HepG2 (cell line): ENCODE data around the gene SLC2A6. TPM values are rescaled to one million over a fixed set of nuclear protein-coding genes. Genes with fewer than 3 reads are reported as not detected.
A peak's percentile ranks its signal among the peaks of the same experiment; 100 is the strongest.

ENCODE experiments used
- BRD4 ChIP-seq: sonication (generic); formaldehyde crosslinking; IDR thresholded peaks from 2 replicates; pipeline ENCODE4 v1.4.0; 2020; ENCODE audit warnings: missing genetic modification reagents
- DMAP1 ChIP-seq: IDR thresholded peaks from 2 replicates; pipeline ENCODE4 v1.6.1; 2016
- DNMT3B ChIP-seq: conservative IDR thresholded peaks from 2 replicates; pipeline ENCODE4 v1.6.1; 2016; ENCODE audit warnings: missing biosample characterization, control low read depth
- EED ChIP-seq: sonication (generic); formaldehyde crosslinking; IDR thresholded peaks from 2 replicates; pipeline ENCODE4 v1.5.0; 2020; ENCODE audit warnings: mild to moderate bottlenecking, missing genetic modification reagents
- FOXP1 ChIP-seq, 2 experiments: fragments of 450-650 bp in 1 of 2; IDR thresholded peaks; 2 replicates each; pipeline ENCODE4 v1.6.1; 2017 to 2018; ENCODE audit warnings: antibody characterized with exemption in 1 of 2
- HDAC2 ChIP-seq: sonication (generic); formaldehyde crosslinking; IDR thresholded peaks from 2 replicates; pipeline ENCODE4 v1.4.0; 2020; ENCODE audit warnings: missing genetic modification reagents
- HNF4A ChIP-seq: sonication (generic); formaldehyde crosslinking; IDR thresholded peaks from 2 replicates; pipeline ENCODE4 v1.4.0; 2020; ENCODE audit warnings: missing genetic modification reagents
- HNRNPK ChIP-seq: fragments of 200-400 bp; formaldehyde crosslinking; IDR thresholded peaks from 2 replicates; pipeline ENCODE4 v1.6.1; 2018; ENCODE audit warnings: low read length, low read depth, moderate library complexity, mild to moderate bottlenecking; ENCODE audit not compliant: poor library complexity, severe bottlenecking
- HNRNPL ChIP-seq: fragments of 200-400 bp; formaldehyde crosslinking; IDR thresholded peaks from 2 replicates; pipeline ENCODE4 v1.6.1; 2017; ENCODE audit warnings: mild to moderate bottlenecking, low read depth, low read length
- HOXA7 ChIP-seq: sonication (generic); formaldehyde crosslinking; IDR thresholded peaks from 2 replicates; pipeline ENCODE4 v1.8.1; 2022; ENCODE audit warnings: mild to moderate bottlenecking, missing genetic modification reagents, moderate library complexity
- IRF2 ChIP-seq: IDR thresholded peaks from 2 replicates; pipeline ENCODE4 v1.6.1; 2018; ENCODE audit warnings: missing genetic modification reagents, missing compliant biosample characterization
- MATR3 ChIP-seq: sonication (generic); formaldehyde crosslinking; IDR thresholded peaks from 2 replicates; pipeline ENCODE4 v1.4.0; 2020; ENCODE audit warnings: missing genetic modification reagents
- MIER2 ChIP-seq: IDR thresholded peaks from 2 replicates; pipeline ENCODE4 v1.6.1; 2016; ENCODE audit warnings: missing biosample characterization, missing genetic modification reagents
- POLR2A ChIP-seq, 2 experiments: IDR thresholded peaks; 2 replicates each; pipeline ENCODE4 v1.6.1; 2011; ENCODE audit warnings: low read depth in 2 of 2, low read length in 2 of 2, mild to moderate bottlenecking in 1 of 2, moderate library complexity in 1 of 2; ENCODE audit not compliant: insufficient read depth in 1 of 2
- RAD21 ChIP-seq: fragments of 450-650 bp; formaldehyde crosslinking; IDR thresholded peaks from 2 replicates; pipeline ENCODE4 v1.5.0; 2020; ENCODE audit warnings: mild to moderate bottlenecking
- RBAK ChIP-seq: sonication (generic); formaldehyde crosslinking; IDR thresholded peaks from 2 replicates; pipeline ENCODE4 v1.5.1; 2020; ENCODE audit warnings: mild to moderate bottlenecking, missing genetic modification reagents
- SIX4 ChIP-seq: sonication (generic); formaldehyde crosslinking; IDR thresholded peaks from 2 replicates; pipeline ENCODE4 v1.4.0; 2020; ENCODE audit warnings: missing genetic modification reagents
- SP4 ChIP-seq: sonication (generic); formaldehyde crosslinking; IDR thresholded peaks from 2 replicates; pipeline ENCODE4 v1.8.1; 2023; ENCODE audit warnings: mild to moderate bottlenecking, missing genetic modification reagents
- TEAD2 ChIP-seq: sonication (generic); formaldehyde crosslinking; IDR thresholded peaks from 2 replicates; pipeline ENCODE4 v1.9.0; 2021; ENCODE audit warnings: missing genetic modification reagents
- TFE3 ChIP-seq: IDR thresholded peaks from 2 replicates; pipeline ENCODE4 v1.6.1; 2016
- YEATS2 ChIP-seq: sonication (generic); formaldehyde crosslinking; IDR thresholded peaks from 2 replicates; pipeline ENCODE4 v1.4.0; 2020; ENCODE audit warnings: missing genetic modification reagents, borderline replicate concordance
- ZNF160 ChIP-seq: sonication (generic); formaldehyde crosslinking; IDR thresholded peaks from 2 replicates; pipeline ENCODE4 v1.8.0; 2022; ENCODE audit warnings: mild to moderate bottlenecking, inconsistent platforms, missing genetic modification reagents
- ZNF33B ChIP-seq: sonication (generic); formaldehyde crosslinking; IDR thresholded peaks from 2 replicates; pipeline ENCODE4 v1.5.1; 2020; ENCODE audit warnings: mild to moderate bottlenecking, missing genetic modification reagents
- ZNF382 ChIP-seq: sonication (generic); formaldehyde crosslinking; IDR thresholded peaks from 2 replicates; pipeline ENCODE4 v1.5.0; 2020; ENCODE audit warnings: missing genetic modification reagents, mild to moderate bottlenecking, borderline replicate concordance
- ZNF432 ChIP-seq: sonication (generic); formaldehyde crosslinking; IDR thresholded peaks from 2 replicates; pipeline ENCODE4 v1.5.0; 2020; ENCODE audit warnings: missing genetic modification reagents, mild to moderate bottlenecking, borderline replicate concordance
- ZNF530 ChIP-seq: sonication (generic); formaldehyde crosslinking; IDR thresholded peaks from 2 replicates; pipeline ENCODE4 v1.5.0; 2020; ENCODE audit warnings: low read depth, mild to moderate bottlenecking, missing genetic modification reagents
- polyA plus RNA-seq, 8 experiments: library from polyadenylated mRNA; depleted of rRNA in 3 of 8; stranded (reverse) in 7 of 8; unstranded in 1 of 8; fragments of >200 nt; fragmentation: Illumina TruSeq in 4 of 8; extraction: Trizol in 4 of 8; gene quantifications; 2 replicates each; pipeline versions ENCODE4 v1.2.1 to v1.2.3, GENCODE V29; 2011 to 2016; ENCODE audit warnings: low read depth in 4 of 8, missing spikeins in 1 of 8, mixed read lengths in 1 of 8; ENCODE audit not compliant: insufficient read depth in 1 of 8
- total RNA-seq, 5 experiments: library from RNA; depleted of rRNA; stranded (reverse); fragments of >200 nt; fragmentation: Illumina TruSeq; extraction: Trizol; gene quantifications; 2 replicates each; pipeline ENCODE4 v1.2.3, GENCODE V29; 2016; ENCODE audit warnings: low read depth in 1 of 5
- TF ChIP-seq, protein P1 (sequence below): sonication (generic); formaldehyde crosslinking; IDR thresholded peaks from 2 replicates; pipeline ENCODE4 v1.5.0; 2020; ENCODE audit warnings: mild to moderate bottlenecking, missing genetic modification reagents
- TF ChIP-seq, protein P2 (sequence below): sonication (generic); formaldehyde crosslinking; IDR thresholded peaks from 2 replicates; pipeline ENCODE4 v1.5.0; 2020; ENCODE audit warnings: mild to moderate bottlenecking, missing genetic modification reagents

SLC2A6 gene
- total and polyA plus RNA-seq, 2 of the 13 experiments (the other 11 are each of a cell fraction or from before 2014, with no cell fraction given): 4.1 to 15.0 TPM

- no peak for TF ChIP-seq HNRNPK
- peak; percentile 77; the same call in 1 of the 2 replicates for TF ChIP-seq HNRNPL
- no peak for TF ChIP-seq ZNF382 (CRISPR knock-in tag)
- peak; percentile 93 for TF ChIP-seq HDAC2 (CRISPR knock-in tag)
- TF ChIP-seq DMAP1: peak; percentile 80
- TF ChIP-seq TEAD2 (CRISPR knock-in tag): no peak
- TF ChIP-seq RAD21 (CRISPR knock-in tag): no peak
- no peak for TF ChIP-seq ZNF33B (CRISPR knock-in tag)
- peak; percentile 41; the same call in 1 of the 2 replicates for TF ChIP-seq MIER2
- TF ChIP-seq, protein P1, sequence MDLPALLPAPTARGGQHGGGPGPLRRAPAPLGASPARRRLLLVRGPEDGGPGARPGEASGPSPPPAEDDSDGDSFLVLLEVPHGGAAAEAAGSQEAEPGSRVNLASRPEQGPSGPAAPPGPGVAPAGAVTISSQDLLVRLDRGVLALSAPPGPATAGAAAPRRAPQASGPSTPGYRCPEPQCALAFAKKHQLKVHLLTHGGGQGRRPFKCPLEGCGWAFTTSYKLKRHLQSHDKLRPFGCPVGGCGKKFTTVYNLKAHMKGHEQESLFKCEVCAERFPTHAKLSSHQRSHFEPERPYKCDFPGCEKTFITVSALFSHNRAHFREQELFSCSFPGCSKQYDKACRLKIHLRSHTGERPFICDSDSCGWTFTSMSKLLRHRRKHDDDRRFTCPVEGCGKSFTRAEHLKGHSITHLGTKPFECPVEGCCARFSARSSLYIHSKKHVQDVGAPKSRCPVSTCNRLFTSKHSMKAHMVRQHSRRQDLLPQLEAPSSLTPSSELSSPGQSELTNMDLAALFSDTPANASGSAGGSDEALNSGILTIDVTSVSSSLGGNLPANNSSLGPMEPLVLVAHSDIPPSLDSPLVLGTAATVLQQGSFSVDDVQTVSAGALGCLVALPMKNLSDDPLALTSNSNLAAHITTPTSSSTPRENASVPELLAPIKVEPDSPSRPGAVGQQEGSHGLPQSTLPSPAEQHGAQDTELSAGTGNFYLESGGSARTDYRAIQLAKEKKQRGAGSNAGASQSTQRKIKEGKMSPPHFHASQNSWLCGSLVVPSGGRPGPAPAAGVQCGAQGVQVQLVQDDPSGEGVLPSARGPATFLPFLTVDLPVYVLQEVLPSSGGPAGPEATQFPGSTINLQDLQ (CRISPR knock-in tag): no peak
- TF ChIP-seq BRD4: peak; percentile 58
- TF ChIP-seq ZNF432: no peak
- TF ChIP-seq SIX4: peak; percentile 44; the same call in 1 of the 2 replicates
- TF ChIP-seq IRF2 (CRISPR knock-in tag): peak; percentile 70; the same call in 1 of the 2 replicates
- TF ChIP-seq POLR2A (IDR thresholded peaks at IDR 0.05; ENCODE audit: insufficient read depth in 1 of 2, low read depth in 2 of 2, low read length in 2 of 2): no peak
- TF ChIP-seq DNMT3B (CRISPR knock-in tag): no peak
- TF ChIP-seq RBAK (CRISPR knock-in tag): no peak
- TF ChIP-seq FOXP1 (IDR thresholded peaks at IDR 0.05): no peak
- TF ChIP-seq FOXP1 (CRISPR knock-in tag; IDR thresholded peaks at IDR 0.05): 0 out of 2 replicates have a peak, but pooled peaks have one; percentile 22
- peak; percentile 56; the same call in 1 of the 2 replicates for TF ChIP-seq TFE3 (CRISPR knock-in tag)
- TF ChIP-seq HOXA7 (CRISPR knock-in tag): no peak
- TF ChIP-seq, protein P2, sequence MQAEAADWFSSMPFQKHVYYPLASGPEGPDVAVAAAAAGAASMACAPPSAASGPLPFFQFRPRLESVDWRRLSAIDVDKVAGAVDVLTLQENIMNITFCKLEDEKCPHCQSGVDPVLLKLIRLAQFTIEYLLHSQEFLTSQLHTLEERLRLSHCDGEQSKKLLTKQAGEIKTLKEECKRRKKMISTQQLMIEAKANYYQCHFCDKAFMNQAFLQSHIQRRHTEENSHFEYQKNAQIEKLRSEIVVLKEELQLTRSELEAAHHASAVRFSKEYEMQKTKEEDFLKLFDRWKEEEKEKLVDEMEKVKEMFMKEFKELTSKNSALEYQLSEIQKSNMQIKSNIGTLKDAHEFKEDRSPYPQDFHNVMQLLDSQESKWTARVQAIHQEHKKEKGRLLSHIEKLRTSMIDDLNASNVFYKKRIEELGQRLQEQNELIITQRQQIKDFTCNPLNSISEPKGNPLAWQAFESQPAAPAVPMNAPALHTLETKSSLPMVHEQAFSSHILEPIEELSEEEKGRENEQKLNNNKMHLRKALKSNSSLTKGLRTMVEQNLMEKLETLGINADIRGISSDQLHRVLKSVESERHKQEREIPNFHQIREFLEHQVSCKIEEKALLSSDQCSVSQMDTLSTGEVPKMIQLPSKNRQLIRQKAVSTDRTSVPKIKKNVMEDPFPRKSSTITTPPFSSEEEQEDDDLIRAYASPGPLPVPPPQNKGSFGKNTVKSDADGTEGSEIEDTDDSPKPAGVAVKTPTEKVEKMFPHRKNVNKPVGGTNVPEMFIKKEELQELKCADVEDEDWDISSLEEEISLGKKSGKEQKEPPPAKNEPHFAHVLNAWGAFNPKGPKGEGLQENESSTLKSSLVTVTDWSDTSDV (CRISPR knock-in tag): no peak
- TF ChIP-seq ZNF530: no peak
- TF ChIP-seq YEATS2 (CRISPR knock-in tag): peak; percentile 66; the same call in 1 of the 2 replicates
- no peak for TF ChIP-seq SP4 (CRISPR knock-in tag)
- no peak for TF ChIP-seq ZNF160 (CRISPR knock-in tag)
- peak; percentile 67; the same call in 1 of the 2 replicates for TF ChIP-seq EED (CRISPR knock-in tag)
- peak; percentile 72 for TF ChIP-seq HNF4A (CRISPR knock-in tag)
- TF ChIP-seq MATR3 (CRISPR knock-in tag): no peak
These were observed 27.7 kb upstream of the SLC2A6 start (continued) for GRCh38 chr9:133506653-133507038.
